Measurements from ENCODE around the gene SPHKAP. TPM values are rescaled to one million over a fixed set of nuclear protein-coding genes. Genes with fewer than 3 reads are reported as not detected.

The SPHKAP gene
- total and polyA plus RNA-seq, 2 experiments from 2014 or later, result 33.1 to 146 TPM

DNA sequence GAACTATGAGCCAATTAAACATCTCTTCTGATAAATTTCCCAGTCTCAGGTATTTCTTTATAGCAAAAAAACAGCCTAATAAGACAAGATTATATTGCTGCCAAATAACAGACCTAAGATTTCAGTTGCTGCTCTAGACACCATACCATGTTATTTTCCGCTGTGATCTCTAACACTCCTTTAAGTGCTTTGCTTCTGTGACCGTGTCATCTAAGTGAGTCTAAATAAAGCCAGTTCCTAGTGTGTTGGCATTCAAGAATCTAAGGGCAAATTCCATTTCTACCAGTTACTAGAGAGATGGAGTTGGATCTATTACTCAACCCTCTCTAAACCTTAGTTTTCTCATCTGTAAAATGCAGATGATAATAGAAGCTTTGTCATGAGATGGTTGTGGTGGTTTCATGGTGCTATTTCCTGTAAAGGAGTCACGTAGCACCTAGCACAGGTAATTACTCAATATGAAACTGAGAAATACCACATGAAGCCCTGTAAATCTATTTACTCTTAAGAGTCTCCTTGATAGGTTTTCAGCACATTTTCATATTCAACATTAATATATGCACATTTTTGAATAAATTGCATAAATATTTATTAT, 40.5 kb downstream of the SPHKAP start:
- TF ChIP-seq, protein P1, sequence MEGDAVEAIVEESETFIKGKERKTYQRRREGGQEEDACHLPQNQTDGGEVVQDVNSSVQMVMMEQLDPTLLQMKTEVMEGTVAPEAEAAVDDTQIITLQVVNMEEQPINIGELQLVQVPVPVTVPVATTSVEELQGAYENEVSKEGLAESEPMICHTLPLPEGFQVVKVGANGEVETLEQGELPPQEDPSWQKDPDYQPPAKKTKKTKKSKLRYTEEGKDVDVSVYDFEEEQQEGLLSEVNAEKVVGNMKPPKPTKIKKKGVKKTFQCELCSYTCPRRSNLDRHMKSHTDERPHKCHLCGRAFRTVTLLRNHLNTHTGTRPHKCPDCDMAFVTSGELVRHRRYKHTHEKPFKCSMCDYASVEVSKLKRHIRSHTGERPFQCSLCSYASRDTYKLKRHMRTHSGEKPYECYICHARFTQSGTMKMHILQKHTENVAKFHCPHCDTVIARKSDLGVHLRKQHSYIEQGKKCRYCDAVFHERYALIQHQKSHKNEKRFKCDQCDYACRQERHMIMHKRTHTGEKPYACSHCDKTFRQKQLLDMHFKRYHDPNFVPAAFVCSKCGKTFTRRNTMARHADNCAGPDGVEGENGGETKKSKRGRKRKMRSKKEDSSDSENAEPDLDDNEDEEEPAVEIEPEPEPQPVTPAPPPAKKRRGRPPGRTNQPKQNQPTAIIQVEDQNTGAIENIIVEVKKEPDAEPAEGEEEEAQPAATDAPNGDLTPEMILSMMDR (IDR thresholded peaks at IDR 0.05; ENCODE audit: low read depth, low read length), result no peak

DNA sequence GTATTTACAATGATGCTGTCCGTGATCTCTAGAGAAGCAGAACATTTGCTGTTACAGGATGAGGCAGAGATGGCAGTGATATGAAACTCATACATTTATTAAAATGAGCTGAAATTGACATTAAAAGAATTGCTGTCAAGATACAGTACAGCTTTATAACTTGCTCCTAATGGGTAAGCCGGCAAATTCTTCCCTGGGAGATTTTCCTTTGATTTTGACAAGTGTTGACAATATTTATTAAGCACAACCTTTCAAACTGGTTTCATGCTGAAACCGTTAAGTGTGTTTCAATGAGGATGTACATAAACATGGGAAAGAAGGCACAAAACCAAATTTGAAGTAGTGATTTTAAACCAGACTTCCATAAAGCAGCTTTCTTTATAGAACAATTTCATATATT, 45.5 kb downstream of the SPHKAP start:
- peaks cover 4% of the 10 kb centered on the region for H3K36me3 ChIP-seq
- H3K27me3 ChIP-seq, result no peaks in the 10 kb centered on the region
- H3K27ac ChIP-seq, result no peak overlapping the region
- H3K4me3 ChIP-seq, result no peak overlapping the region
- TF ChIP-seq, protein P1 (IDR thresholded peaks at IDR 0.05; ENCODE audit: low read depth, low read length), result no peak
- no peaks in the 10 kb centered on the region for H3K9me3 ChIP-seq (ENCODE audit: low read depth)
- peaks cover 13% of the 10 kb centered on the region for H3K4me1 ChIP-seq (ENCODE audit: low read depth)
- DNase-seq (ENCODE audit: low read depth in 1 of 2, low spot score in 1 of 2), result no peak

More for the DNA sequence above, 40.5 kb downstream of the SPHKAP start:
- Histone ChIP-seq H3K9me3 (ENCODE audit: low read depth) (no peaks in the 10 kb centered on the region), H3K27me3 (no peaks in the 10 kb centered on the region), H3K27ac (no peak overlapping the region), H3K4me1 (ENCODE audit: low read depth) (peaks cover 16% of the 10 kb centered on the region), H3K4me3 (no peak overlapping the region), H3K36me3 (no peaks in the 10 kb centered on the region)
- DNase-seq (ENCODE audit: low read depth in 1 of 2, low spot score in 1 of 2), result peak in 1 of 2 donors; percentile 16

DNA sequence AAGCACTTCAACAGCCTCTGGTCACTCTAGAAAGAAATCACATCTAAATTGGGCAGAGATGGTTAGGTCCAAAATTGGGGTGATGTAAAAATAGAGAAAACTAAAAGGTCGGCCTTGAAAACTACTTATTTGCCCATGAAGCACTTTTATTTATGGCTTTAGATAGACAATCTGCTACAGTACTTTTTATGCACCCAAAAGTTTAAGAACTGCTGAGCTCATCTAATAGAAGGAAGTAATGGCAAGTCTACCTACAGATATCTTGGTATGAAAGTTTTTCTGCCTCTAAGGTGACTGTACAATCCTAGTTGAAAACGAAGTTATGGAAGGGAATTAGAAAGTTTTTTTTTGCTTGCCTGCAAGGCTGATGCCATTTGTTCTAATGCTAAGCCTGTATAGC, 46.2 kb downstream of the SPHKAP start:
- H3K27me3 ChIP-seq, result no peaks in the 10 kb centered on the region
- no peak overlapping the region for H3K27ac ChIP-seq
- H3K9me3 ChIP-seq (ENCODE audit: low read depth), result no peaks in the 10 kb centered on the region
- no peak for DNase-seq (ENCODE audit: low read depth in 1 of 2, low spot score in 1 of 2)
- H3K4me1 ChIP-seq (ENCODE audit: low read depth), result peaks cover 13% of the 10 kb centered on the region
- TF ChIP-seq, protein P1 (IDR thresholded peaks at IDR 0.05; ENCODE audit: low read depth, low read length), result no peak
- H3K4me3 ChIP-seq, result no peak overlapping the region
- peaks cover 8% of the 10 kb centered on the region for H3K36me3 ChIP-seq

DNA sequence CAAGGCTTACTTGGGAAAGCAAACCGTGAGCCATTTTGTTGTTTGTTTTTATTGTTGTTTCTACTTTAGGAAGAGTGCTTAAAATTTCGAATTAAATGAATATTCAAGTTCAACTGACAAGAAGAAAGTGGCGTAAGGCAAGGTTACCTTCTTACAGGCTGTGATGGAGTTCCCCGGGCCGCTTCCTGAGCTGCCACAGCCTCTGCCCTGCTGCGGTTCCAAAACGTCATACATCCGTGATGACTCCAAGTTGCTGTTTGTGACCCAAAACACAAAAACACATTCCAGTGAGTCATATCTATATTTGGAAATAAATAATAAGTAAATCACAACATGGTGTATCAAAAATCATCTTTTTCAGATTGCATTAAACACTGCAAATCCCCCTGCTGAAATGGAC, 49.7 kb downstream of the SPHKAP start:
- H3K36me3 ChIP-seq, result peaks cover 12% of the 10 kb centered on the region
- H3K27ac ChIP-seq, result no peak overlapping the region
- H3K9me3 ChIP-seq (ENCODE audit: low read depth), result no peaks in the 10 kb centered on the region
- peaks cover 3% of the 10 kb centered on the region for H3K4me1 ChIP-seq (ENCODE audit: low read depth)
- H3K27me3 ChIP-seq, result no peaks in the 10 kb centered on the region
- no peak overlapping the region for H3K4me3 ChIP-seq
- TF ChIP-seq, protein P1 (IDR thresholded peaks at IDR 0.05; ENCODE audit: low read depth, low read length), result no peak
- DNase-seq (ENCODE audit: low read depth in 1 of 2, low spot score in 1 of 2), result no peak

DNA sequence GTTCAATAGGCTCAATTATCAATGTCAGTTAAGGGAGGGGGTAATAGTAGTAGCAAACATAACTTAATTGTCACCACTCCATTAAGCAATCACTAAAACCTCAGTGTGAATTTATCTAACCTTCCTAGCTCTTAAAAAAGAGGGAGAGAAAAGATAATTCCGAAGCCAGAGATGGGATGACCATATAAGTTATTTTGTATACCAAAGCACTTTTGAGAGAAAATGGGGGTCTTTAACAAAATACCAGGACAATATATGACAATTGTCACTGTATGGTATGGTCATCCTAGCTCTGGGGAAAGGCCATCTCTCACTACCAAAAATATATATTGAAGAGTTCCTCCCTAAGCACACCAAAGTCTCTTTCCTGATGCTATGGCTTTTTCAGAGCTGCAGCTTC, 55.1 kb downstream of the SPHKAP start:
- Histone ChIP-seq H3K27me3 (no peaks in the 10 kb centered on the region), H3K27ac (no peak overlapping the region), H3K4me1 (ENCODE audit: low read depth) (no peaks in the 10 kb centered on the region), H3K36me3 (peaks cover 8% of the 10 kb centered on the region), H3K9me3 (ENCODE audit: low read depth) (no peaks in the 10 kb centered on the region), H3K4me3 (no peak overlapping the region)
- TF ChIP-seq, protein P1 (IDR thresholded peaks at IDR 0.05; ENCODE audit: low read depth, low read length), result no peak
- DNase-seq (ENCODE audit: low read depth in 1 of 2, low spot score in 1 of 2), result no peak
